Neural cell (in vitro differentiated cells): Measurements from ENCODE around the gene NUB1. TPM values are rescaled to one million over a fixed set of nuclear protein-coding genes. Genes with fewer than 3 reads are reported as not detected.

ENCODE experiments used
- H2AFZ ChIP-seq: fragments of 200-600, 300-800 bp; sonication (generic), shearing (Covaris generic); 2 replicates; pipeline ENCODE4 v1.6.0; 2014; ENCODE audit warnings: low read depth, mild to moderate bottlenecking, antibody characterized with exemption, low read length, moderate library complexity
- H3F3A ChIP-seq: fragments of 200-600 bp; shearing (Covaris generic); 2 replicates; pipeline ENCODE4 v1.6.1; 2016; ENCODE audit warnings: mild to moderate bottlenecking, moderate library complexity, mixed read lengths, antibody characterized with exemption, low read length; ENCODE audit not compliant: insufficient read depth, poor library complexity, severe bottlenecking
- H3K27ac ChIP-seq: fragments of 200-600, 300-800 bp; sonication (generic), shearing (Covaris generic); 2 replicates; pipeline ENCODE4 v1.5.1; 2014; ENCODE audit warnings: mild to moderate bottlenecking, low read length, moderate library complexity
- H3K27me3 ChIP-seq: fragments of 300-800, 200-600 bp; sonication (generic), shearing (Covaris generic); 2 replicates; pipeline ENCODE4 v1.6.0; 2014; ENCODE audit warnings: mild to moderate bottlenecking, low read depth, low read length, moderate library complexity; ENCODE audit not compliant: insufficient read depth
- H3K36me3 ChIP-seq: fragments of 300-800, 200-600 bp; sonication (generic), shearing (Covaris generic); 2 replicates; pipeline ENCODE4 v1.5.1; 2014; ENCODE audit warnings: mild to moderate bottlenecking, antibody characterized with exemption, low read length, moderate library complexity; ENCODE audit not compliant: insufficient read depth
- H3K4me2 ChIP-seq: fragments of 300-800, 200-600 bp; sonication (generic), shearing (Covaris generic); 2 replicates; pipeline ENCODE4 v1.6.0; 2014; ENCODE audit warnings: mild to moderate bottlenecking, low read length
- H3K4me3 ChIP-seq: fragments of 300-800, 200-600 bp; sonication (generic), shearing (Covaris generic); 2 replicates; pipeline ENCODE4 v1.5.1; 2014; ENCODE audit warnings: mild to moderate bottlenecking, low read length, moderate library complexity
- H3K79me2 ChIP-seq: fragments of 200-600 bp; shearing (Covaris generic); replicated peaks from 2 replicates; pipeline ENCODE4 v1.6.0; 2014; ENCODE audit warnings: mild to moderate bottlenecking, low read length, moderate library complexity; ENCODE audit not compliant: insufficient read depth
- H3K9ac ChIP-seq: fragments of 300-800, 200-600 bp; sonication (generic), shearing (Covaris generic); 2 replicates; pipeline ENCODE4 v1.6.1; 2016; ENCODE audit warnings: mild to moderate bottlenecking, low read length, mixed read lengths
- H3K9me2 ChIP-seq: fragments of 200-600 bp; shearing (Covaris generic); 2 replicates; pipeline ENCODE4 v1.6.1; 2016; ENCODE audit warnings: mild to moderate bottlenecking, low read length, mixed read lengths; ENCODE audit not compliant: insufficient read depth
- H3K9me3 ChIP-seq: fragments of 200-600, 300-800 bp; sonication (generic), shearing (Covaris generic); 2 replicates; pipeline ENCODE4 v1.6.1; 2016; ENCODE audit warnings: mild to moderate bottlenecking, mixed run types, low read length, moderate library complexity, mixed read lengths
- H4K20me1 ChIP-seq: fragments of 200-600 bp; shearing (Covaris generic); 2 replicates; pipeline ENCODE4 v1.6.1; 2016; ENCODE audit warnings: mild to moderate bottlenecking, mixed run types; ENCODE audit not compliant: insufficient read depth
- EP300 ChIP-seq: fragments of 450-650 bp; conservative IDR thresholded peaks from 2 replicates; pipeline ENCODE4 v1.6.1; 2014; ENCODE audit warnings: antibody characterized with exemption, mild to moderate bottlenecking, moderate library complexity; ENCODE audit not compliant: poor library complexity, severe bottlenecking
- EZH2 ChIP-seq: fragments of 200-600, 300-800 bp; shearing (Covaris generic), sonication (generic); IDR thresholded peaks from 2 replicates; pipeline ENCODE4 v1.6.1; 2014; ENCODE audit warnings: antibody characterized with exemption, low read length, borderline replicate concordance, mild to moderate bottlenecking; ENCODE audit not compliant: insufficient read depth, poor library complexity, severe bottlenecking
- MXI1 ChIP-seq: fragments of 450-650 bp; conservative IDR thresholded peaks from 2 replicates; pipeline ENCODE4 v1.6.1; 2014; ENCODE audit warnings: antibody characterized with exemption, mild to moderate bottlenecking; ENCODE audit not compliant: poor library complexity, severe bottlenecking
- RAD21 ChIP-seq: fragments of 450-650 bp; conservative IDR thresholded peaks from 2 replicates; pipeline ENCODE4 v1.6.1; 2014; ENCODE audit warnings: antibody characterized with exemption, mild to moderate bottlenecking, moderate library complexity
- SMC3 ChIP-seq: fragments of 450-650 bp; conservative IDR thresholded peaks from 2 replicates; pipeline ENCODE4 v1.6.1; 2014; ENCODE audit warnings: antibody characterized with exemption, mild to moderate bottlenecking, moderate library complexity; ENCODE audit not compliant: poor library complexity
- TAF1 ChIP-seq: IDR thresholded peaks from 2 replicates; pipeline ENCODE4 v1.6.1; 2012; ENCODE audit warnings: low read depth
- polyA plus RNA-seq: library from polyadenylated mRNA; depleted of rRNA; stranded (reverse); fragments of >200 nt; gene quantifications from 2 replicates; pipeline ENCODE4 v1.2.3, GENCODE V29; 2014
- TF ChIP-seq, protein P1 (sequence below): IDR thresholded peaks from 2 replicates; pipeline ENCODE4 v1.6.1; 2012; ENCODE audit warnings: borderline replicate concordance

Gene NUB1
- polyA plus RNA-seq, 1 donor from 2014 or later, result 48.4 TPM

DNA sequence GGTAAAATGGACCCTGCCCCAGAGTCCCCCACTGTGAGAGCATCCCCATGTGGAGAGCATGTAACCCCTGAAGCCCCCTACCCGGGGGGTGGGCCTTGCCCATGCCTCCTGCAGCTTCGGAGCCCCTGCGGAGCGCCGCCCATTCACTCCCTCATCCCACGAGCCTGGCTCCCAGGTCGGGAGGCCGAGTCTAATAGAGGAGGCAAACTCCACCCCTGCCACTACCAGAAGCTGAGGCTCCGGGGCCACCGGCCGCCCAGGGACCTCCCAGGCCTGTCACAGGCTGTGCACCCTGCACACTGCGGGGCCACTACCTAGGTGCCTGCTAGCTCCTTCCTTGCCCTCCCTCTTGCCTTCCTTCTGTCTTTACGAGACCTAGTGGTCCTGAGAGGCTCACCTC is 50.8 kb downstream of the NUB1 start:
- Histone ChIP-seq H3K79me2 (no peaks in the 10 kb centered on the region), H2AFZ (no peak overlapping the region), H3K4me3 (no peak overlapping the region), H3K27ac (no peak overlapping the region), H3K9me3 (no peaks in the 10 kb centered on the region), H3K4me2 (no peak overlapping the region), H3K9me2 (no peaks in the 10 kb centered on the region), H3K9ac (no peak overlapping the region), H4K20me1 (no peaks in the 10 kb centered on the region), H3K36me3 (no peaks in the 10 kb centered on the region), H3K27me3 (no peaks in the 10 kb centered on the region), H3F3A (no peaks in the 10 kb centered on the region)
- TF ChIP-seq EP300, result no peak
- TF ChIP-seq TAF1, result no peak
- TF ChIP-seq MXI1, result no peak
- no peak for TF ChIP-seq SMC3
- TF ChIP-seq RAD21, result no peak
- TF ChIP-seq EZH2, result no peak

DNA sequence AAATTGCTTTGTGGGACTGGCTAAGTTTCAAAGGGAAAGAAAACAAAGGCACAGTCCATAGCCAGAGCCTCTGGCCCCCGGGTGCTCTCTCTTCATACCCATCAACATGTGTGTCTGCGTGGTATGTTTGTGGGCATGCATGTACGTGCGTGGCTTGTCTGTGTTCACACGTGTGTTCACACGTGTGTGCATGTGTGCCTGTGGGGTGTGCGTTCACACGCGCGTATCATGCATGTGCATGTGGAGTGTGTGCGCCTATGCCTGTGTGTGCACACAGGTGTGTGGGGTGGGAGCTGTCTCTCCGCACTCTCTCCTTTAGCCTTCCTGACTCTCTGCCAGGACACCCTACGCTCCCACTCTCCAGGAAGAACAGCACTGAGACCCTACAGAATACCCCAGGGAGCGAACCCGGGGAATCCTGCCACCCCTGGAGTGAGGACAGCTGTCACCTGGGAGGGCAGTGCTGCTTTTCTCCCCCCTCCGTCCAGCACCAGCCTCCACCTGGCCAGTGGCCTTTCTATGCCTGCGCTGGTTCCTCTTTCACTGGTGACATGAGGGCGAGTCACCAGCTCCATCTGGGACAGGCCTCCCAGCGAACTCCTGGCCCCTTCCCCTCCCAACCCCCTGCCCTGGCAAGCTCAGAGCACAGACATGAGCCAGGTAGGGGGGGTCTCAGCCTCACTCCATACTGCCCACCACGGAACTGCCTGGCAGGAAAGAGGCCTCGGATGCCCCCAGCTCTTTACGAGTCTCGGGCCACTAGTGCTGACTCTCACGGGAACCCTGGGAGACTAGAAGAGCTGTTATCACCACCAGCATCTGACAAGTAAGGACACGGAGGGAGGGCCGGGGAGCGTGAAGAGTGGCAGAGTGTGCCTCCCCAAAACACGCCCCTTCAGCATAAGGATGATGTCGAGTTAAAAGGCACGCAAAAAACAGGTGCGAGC is 51.7 kb downstream of the NUB1 start:
- H3K79me2 ChIP-seq, result no peaks in the 10 kb centered on the region
- no peak overlapping the region for H3K27ac ChIP-seq
- no peaks in the 10 kb centered on the region for H3K9me2 ChIP-seq
- no peaks in the 10 kb centered on the region for H3K9me3 ChIP-seq
- H3K27me3 ChIP-seq, result no peaks in the 10 kb centered on the region
- TF ChIP-seq MXI1 (no peak), EZH2 (no peak)
- TF ChIP-seq, protein P1, sequence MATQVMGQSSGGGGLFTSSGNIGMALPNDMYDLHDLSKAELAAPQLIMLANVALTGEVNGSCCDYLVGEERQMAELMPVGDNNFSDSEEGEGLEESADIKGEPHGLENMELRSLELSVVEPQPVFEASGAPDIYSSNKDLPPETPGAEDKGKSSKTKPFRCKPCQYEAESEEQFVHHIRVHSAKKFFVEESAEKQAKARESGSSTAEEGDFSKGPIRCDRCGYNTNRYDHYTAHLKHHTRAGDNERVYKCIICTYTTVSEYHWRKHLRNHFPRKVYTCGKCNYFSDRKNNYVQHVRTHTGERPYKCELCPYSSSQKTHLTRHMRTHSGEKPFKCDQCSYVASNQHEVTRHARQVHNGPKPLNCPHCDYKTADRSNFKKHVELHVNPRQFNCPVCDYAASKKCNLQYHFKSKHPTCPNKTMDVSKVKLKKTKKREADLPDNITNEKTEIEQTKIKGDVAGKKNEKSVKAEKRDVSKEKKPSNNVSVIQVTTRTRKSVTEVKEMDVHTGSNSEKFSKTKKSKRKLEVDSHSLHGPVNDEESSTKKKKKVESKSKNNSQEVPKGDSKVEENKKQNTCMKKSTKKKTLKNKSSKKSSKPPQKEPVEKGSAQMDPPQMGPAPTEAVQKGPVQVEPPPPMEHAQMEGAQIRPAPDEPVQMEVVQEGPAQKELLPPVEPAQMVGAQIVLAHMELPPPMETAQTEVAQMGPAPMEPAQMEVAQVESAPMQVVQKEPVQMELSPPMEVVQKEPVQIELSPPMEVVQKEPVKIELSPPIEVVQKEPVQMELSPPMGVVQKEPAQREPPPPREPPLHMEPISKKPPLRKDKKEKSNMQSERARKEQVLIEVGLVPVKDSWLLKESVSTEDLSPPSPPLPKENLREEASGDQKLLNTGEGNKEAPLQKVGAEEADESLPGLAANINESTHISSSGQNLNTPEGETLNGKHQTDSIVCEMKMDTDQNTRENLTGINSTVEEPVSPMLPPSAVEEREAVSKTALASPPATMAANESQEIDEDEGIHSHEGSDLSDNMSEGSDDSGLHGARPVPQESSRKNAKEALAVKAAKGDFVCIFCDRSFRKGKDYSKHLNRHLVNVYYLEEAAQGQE, result no peak
- H2AFZ ChIP-seq, result no peak overlapping the region
- H3K9ac ChIP-seq, result no peak overlapping the region
- peaks cover 2% of the 10 kb centered on the region for H3K36me3 ChIP-seq
- H3F3A ChIP-seq, result no peaks in the 10 kb centered on the region
- H4K20me1 ChIP-seq, result no peaks in the 10 kb centered on the region
- no peak overlapping the region for H3K4me3 ChIP-seq
- H3K4me2 ChIP-seq, result no peak overlapping the region
